Astrocyte (in vitro differentiated cells and primary cell): ENCODE measurements around the gene MYNN.

ENCODE experiments used
- CTCF ChIP-seq: IDR thresholded peaks from 2 replicates; pipeline ENCODE4 v1.5.1; 2011; ENCODE audit warnings: low read depth, mild to moderate bottlenecking, inconsistent platforms, low read length, moderate library complexity; ENCODE audit not compliant: insufficient read depth
- EZH2 ChIP-seq: IDR thresholded peaks from 2 replicates; pipeline ENCODE4 v1.6.1; 2012; ENCODE audit warnings: mild to moderate bottlenecking, low read length, inconsistent platforms; ENCODE audit not compliant: insufficient read depth

GRCh38 chr3:169780742-169781141 lies 7.5 kb downstream of the MYNN start:
- TF ChIP-seq CTCF (no peak), EZH2 (no peak)
